ENCODE data around the gene PRND.
"Not testable (repeated sequence)": the region's sequence is repeated elsewhere in the genome, so short reads cannot be mapped to it uniquely, and the experiment has no call there.

The PRND gene

GRCh38 chr20:4737857-4738627 lies 16.3 kb downstream of the PRND start:
- no peak for DNase-seq (ENCODE audit: low read depth)

DNA sequence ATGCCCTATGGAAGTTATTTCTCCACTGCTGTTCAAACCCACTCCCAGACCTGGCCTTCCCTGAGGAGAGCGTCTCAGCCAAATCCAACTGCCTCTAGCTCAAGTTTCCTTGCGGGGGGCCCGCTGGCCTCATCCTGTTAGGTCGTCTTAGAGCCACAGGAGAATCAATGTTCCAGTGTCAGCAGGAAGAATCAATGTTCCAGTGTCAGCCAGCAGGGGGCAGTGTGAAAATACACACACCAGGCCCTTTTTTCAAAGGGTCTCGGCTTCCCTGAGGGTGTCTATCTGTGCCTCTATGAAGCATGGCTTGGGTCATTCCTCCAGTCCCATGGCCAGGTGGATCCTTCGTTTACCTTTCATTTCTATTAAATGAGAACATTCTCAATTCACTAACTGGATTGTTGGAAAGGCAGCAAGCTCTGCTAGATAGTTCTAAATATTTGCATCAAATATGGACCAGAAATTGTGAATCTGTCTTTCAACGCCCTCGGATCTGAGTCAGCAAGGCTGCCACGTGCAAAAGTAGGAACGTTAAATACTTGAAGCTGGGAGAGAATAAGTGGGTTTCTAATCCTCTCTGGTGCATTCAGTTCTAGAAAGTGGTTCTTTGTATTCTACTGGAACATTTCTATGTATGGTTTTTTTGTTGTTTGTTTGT lies 19.2 kb downstream of the PRND start:
- peak; percentile 41 for DNase-seq (ENCODE audit: low read depth)

DNA sequence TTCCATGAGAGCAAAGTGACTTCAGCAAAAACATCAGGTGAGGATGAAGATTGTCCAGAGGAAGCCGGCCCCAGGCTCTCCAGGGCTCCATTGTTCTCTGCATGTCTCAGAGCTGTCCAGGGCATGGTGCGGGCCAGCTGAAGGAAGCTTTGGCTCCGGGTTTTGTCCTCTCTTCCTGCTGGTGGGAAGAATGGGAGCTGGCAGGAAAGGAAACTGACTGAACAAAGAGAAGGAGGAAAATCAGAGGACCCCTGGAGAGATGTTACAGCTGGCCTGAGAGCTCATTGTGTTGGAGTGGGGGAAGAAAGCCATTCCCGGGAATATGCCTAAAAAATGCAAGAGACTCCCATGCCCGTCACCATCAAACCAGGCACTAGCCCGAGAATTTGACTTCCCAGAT lies 27.1 kb downstream of the PRND start:
- DNase-seq (ENCODE audit: low read depth), result no peak

GRCh38 chr20:4749326-4749725 lies 27.6 kb downstream of the PRND start:
- DNase-seq (ENCODE audit: low read depth), result no peak

DNA sequence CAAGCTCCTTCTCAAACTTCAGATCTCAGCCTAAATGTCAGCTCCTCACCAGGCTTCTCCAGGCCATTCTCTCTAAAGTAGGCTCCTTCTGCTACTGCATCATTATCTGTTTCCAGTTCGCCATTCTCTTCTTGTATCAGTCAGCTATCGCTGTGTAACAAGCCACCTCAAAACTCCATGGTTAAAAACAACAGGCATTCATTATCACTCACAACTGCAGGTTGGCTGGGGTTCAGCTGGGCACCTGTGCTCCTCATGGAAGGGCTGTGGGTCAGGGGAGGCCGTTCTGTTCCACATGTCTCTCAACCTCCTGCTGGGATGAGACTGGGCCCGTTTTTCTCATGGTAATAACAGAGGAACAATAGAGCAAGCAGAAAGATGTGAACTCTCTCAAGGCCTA lies 28.7 kb downstream of the PRND start:
- no peak for DNase-seq (ENCODE audit: low read depth)

DNA sequence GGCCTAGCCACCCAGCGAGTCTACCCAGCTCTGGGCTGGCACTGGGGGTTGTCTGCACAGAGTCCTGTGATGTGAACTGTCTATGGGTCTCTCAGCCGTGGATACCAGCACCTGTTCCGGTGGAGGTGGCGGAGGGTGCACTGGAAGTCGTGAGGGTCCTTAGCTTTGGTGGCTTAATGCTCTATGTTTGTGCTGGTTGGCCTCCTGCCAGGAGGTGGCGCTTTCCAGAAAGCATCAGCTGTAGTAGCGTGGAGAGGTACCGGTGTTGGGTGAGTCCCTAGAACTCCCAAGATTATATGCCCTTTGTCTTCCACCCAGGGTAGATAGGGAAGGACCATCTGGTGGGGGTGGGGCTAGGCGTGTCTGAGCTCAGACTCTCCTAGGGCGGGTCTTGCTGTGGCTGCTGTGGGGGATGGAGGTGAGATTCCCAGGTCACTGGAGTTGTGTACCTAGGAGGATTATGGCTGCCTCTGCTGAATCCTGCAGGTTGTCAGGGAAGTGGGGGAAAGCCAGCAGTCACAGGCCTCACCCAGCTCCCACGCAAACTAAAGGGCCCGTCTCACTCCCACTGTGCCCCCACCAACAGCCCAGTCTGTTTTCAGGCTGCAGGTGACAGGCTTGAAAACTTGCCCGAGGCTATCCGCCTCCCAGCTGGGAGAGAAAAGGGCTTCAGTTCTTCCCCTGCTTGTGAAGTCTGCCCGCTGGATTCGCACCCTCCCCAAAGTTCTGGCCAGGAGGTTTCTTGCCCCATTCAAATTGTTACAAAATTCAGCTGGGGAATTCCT lies 37.6 kb downstream of the PRND start:
- DNase-seq (ENCODE audit: low read depth), result peak; percentile 8

GRCh38 chr20:4763261-4763660 lies 41.6 kb downstream of the PRND start:
- DNase-seq (ENCODE audit: low read depth), result no peak

GRCh38 chr20:4763723-4764510 lies 42.2 kb downstream of the PRND start:
- no peak for DNase-seq (ENCODE audit: low read depth)

DNA sequence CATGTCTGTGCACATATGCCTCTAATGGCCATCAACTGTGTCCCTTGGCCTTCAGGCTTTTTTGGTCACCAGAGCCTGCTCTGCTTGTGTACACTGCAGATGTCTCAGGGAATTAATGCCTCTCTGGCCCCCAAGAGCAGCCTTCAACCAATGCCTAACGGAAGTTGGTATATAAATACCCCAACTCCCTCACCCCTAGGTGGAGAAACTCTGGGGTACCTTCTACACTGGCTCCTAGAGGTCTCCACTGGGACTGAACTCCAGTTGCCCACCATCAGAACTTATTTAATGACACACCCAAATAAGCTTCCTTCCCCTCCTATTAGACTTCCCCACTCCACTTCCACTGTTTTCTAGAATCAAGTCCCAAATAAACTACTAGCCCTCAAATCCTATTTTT lies 43.1 kb downstream of the PRND start:
- DNase-seq (ENCODE audit: low read depth), result no peak

DNA sequence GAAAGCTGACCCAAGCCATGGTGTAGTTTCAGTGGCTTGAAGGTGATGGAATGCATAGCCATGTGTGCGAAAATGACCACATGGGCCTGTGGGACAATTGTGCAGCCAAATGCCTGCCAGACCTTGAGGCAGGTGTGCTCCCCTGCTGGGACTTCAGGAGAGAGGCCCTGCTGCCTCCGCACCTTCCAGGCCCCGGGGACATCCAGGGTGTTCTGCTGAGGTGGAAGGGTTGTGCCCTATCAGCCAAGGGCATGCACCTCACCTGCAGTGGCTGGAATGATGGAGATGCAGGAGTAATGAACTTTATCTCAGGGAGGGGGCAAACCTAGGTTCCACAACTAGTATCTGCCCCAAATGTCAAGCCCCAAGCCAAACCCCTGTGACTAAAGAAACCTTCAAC lies 44.0 kb downstream of the PRND start:
- no peak for DNase-seq (ENCODE audit: low read depth)

DNA sequence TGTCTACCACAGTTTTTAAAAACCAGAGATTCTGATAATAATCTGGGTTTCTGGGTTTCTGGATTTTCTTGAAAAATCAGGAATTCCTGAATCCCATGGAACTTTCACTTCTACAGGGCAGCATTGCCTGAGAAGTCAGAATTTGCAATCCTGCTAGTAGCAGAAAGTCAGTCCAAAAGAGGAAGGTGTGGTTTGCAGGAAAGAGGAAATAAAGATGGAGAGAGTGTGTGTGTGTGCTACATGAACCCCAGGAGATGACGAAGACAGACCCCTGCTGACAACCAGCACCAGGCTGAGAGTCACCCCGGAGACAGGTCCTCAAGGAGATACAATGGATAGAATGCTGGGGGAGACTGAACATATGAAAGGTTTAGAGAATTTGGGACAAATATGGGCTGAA lies 44.9 kb downstream of the PRND start:
- DNase-seq (ENCODE audit: low read depth), result no peak

DNA sequence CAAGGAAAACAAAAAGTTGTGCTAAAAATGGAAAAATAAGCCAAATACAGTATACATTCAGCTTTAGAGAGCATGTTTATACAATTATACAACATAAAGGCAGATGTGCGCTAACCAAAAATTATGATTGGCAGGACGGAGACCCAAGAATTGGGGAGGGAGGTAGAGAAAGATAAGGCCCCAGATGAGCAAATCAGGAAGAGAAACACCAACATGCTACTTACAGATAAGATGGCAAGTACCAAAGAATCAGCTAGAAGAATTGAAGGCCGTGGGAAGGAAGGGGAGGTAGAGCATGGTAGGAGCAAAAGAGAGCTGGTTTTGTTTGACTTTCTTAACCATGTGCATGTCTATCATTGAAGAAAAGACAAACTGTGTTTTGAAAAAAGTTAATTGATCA lies 45.4 kb downstream of the PRND start:
- DNase-seq (ENCODE audit: low read depth), result no peak

DNA sequence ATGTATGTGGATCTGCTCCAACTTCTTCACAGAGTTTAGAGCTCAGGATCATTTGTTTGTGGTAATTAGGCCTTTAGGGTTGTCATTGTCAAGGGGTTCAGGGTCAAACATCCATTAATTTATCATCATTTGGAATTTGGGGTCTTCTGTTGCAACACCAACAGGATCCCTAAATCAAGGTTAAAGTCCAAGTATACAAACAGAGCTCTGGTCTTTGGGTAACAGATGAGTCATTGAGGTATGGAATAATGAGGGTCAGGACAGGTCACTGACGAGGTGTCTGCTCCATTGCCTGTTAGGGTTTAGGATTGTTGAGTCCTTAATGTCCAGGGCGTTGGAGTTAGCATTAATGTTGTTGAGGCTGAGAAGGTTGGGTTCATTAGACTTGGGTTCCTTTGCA lies 47.6 kb downstream of the PRND start:
- no peak for DNase-seq (ENCODE audit: low read depth)

DNA sequence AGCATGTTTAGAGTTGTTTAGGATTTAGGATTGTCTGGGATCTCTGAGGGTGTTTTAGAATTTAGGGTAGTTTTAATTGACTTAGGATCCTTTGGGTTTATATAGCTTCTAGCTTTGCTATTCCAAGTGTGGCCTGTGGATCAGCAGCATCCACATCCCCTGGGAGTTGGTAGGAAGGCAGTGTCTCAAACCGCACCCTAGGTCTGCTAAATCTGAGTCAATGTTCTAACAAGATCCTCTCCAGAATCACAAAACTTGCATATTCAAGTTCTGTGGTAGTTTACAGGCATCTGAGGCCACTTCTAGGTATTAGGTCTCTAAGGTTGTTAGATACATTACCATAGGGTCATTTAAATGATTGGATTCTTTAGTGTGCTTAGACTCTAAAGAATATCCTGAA lies 48.3 kb downstream of the PRND start:
- DNase-seq (ENCODE audit: low read depth), result no peak

DNA sequence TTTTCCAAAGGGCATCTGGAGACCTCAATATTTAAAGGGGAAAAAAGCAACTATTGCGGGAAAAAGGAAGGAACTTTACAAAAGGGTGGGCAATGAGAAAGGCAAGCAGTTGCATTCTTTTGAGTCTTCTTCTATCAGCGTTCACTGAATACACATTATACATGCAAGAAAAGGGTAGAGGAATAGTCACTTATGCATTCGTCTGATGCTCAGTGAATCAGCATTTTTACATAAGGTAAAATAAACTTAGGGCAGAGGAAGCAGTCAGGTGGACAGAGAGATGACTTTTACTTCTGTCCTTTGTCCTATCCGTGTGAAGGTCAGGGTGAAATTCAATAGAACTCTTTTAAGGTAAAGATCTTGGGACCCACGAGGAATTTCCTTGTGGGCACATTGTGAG lies 49.3 kb downstream of the PRND start:
- DNase-seq (ENCODE audit: low read depth), result no peak

DNA sequence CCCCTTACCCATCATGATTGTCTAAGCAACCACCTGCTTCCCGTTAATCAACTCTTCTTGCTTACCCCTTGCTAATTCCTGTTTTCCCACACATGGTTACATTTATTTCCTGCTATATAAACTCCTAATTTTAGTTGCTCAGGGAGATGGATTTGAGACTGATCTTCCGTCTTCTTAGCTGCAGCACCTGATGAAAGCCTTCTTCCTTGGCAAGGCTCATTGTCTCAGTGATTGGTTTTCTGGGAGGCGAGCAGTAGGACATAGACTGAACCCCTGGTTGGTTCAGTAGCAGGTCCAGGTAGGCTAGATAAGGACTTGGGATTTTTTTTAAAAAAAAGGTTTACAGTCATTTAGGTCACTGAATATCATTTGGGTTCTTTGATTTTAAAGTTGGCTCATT lies 50.4 kb downstream of the PRND start:
- no peak for DNase-seq (ENCODE audit: low read depth)

- not testable (repeated sequence) for DNase-seq (ENCODE audit: low read depth)
Observed at GRCh38 chr20:4773014-4773413, 51.3 kb downstream of the PRND start.

GRCh38 chr20:4773736-4774135 lies 52.0 kb downstream of the PRND start:
- DNase-seq (ENCODE audit: low read depth), result no peak

DNA sequence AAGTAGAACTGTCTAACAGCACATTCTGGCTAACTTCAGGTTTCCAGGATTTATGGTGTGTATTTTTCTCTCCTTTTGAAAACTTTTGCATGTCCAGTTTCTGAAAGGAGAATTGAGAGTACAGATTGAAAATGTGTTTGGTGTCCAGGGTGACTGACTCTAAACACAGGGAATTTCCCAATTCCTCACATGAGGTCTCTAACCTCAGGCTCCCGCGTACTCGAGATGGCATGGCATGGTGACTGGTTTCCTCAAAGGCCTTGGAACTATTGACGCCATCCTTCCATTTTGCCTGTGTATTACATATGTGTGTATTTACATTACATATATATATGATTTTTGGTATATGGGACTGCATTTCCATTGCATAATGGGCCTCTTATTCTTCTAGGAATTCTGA lies 52.5 kb downstream of the PRND start:
- DNase-seq (ENCODE audit: low read depth), result no peak

DNA sequence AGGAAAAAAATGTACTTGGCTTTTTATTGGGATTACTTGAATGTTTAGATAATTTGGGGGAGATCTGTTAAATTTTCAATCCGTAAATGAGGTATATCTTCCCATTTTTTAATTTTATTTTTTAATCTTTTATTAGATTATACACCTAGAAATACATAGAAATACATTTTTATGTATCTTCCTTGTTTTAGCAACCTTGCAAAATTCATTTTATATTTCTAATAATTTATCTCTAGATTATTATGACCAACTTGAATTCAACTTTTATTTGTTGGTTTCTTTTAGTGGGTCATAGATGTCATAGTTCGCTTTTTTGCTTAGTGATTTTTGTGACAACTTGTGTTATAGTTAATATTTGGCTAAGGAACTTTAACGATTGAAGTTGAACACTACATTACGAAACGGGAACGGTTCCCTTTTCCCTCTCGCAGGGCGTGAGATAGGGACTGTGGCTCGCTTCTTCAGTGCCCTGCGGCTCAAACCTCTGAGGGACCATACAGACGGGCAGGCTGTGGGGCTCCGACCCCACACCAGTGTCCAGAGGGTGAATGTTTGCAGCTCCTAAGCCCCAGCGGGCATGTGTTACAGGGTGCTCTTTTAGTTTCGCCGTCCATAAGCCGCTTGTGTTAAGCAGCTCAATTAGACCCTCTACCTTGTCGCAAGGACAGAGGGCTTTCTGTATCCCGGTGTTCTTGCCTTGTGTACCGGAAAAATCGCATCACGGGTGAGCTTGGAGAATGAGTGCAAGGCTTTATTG lies 53.8 kb downstream of the PRND start:
- DNase-seq (ENCODE audit: low read depth), result no peak

DNA sequence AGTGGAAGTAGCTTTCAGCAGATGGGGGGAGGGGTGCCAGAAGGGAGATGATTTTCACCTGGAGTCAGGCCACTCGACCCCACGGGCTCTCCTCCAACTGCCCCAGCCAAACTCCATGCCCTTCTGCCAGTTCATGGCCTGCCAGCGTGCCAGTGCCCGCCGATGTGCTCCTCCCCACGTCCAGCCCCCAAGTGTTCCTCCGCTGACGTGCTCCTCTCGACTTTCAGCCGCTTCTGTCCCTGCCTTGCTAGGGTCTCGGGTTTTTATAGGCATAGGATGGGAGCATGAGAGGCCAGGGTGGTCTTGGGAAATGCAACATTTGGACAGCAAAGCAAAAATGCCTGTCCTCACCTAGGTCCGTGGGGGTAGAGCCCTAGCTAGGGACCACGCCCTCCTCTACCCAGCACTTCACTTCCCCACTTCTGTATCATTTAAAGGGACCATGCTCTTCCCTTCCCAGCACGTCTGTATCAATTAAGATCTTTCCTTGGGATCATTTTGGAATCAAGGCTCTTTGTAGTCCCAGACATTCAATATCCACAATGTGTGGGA lies 54.4 kb downstream of the PRND start:
- DNase-seq (ENCODE audit: low read depth), result no peak
